Stimulated activated CD8-positive, alpha-beta memory T cell treated with anti-CD3 and anti-CD28 coated beads, Interleukin-4, amount 100 ng/mL, for 4 hours (primary cell): ENCODE measurements around the gene CALR3.
"Not testable (repeated sequence)": the region's sequence is repeated elsewhere in the genome, so short reads cannot be mapped to it uniquely, and the experiment has no call there.

Experiments used
- DNase-seq, 2 donors: peaks; one replicate each; pipeline ENCODE4 v3.0.0-alpha.2; 2020; ENCODE audit warnings: low read depth in 2 of 2, low spot score in 1 of 2

The CALR3 gene

DNA sequence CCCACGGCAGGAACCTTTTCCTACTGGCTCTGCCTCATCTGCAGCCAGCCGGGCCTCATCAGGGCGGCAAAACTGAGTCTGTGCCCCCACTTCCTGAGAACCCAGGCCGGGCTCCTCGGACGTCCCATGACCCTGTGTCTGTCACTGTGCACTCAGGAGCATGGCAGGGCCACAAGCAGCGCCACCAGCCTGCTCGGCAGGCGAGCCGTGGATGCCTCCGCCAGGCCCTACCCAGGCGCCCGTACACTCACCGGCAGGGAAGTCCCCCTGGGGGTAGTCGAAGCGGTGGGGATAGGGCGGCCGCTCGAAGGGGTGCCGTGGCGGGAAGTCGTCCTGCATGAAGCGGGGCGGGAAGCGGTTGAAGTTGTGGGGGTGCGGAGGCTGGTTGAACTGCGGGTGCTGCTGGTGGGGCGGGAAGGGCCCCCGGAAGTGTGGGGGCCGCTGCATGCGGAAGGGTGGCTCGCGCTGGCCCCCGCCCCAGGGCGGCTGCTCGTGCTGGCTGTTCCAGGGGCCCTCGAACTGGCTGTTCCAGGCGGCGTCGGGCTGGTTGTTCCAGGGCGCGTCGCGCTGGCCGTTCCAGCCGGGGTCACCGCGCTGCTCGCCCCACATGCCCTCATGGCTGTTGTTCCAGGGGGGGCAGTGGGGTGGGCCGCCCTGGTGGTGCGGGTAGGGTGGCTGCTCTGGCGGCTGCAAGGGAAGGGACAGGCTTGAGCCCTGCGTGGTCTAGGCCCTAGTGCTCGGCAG lies 29.2 kb upstream of the CALR3 start:
- DNase-seq, result no peak

DNA sequence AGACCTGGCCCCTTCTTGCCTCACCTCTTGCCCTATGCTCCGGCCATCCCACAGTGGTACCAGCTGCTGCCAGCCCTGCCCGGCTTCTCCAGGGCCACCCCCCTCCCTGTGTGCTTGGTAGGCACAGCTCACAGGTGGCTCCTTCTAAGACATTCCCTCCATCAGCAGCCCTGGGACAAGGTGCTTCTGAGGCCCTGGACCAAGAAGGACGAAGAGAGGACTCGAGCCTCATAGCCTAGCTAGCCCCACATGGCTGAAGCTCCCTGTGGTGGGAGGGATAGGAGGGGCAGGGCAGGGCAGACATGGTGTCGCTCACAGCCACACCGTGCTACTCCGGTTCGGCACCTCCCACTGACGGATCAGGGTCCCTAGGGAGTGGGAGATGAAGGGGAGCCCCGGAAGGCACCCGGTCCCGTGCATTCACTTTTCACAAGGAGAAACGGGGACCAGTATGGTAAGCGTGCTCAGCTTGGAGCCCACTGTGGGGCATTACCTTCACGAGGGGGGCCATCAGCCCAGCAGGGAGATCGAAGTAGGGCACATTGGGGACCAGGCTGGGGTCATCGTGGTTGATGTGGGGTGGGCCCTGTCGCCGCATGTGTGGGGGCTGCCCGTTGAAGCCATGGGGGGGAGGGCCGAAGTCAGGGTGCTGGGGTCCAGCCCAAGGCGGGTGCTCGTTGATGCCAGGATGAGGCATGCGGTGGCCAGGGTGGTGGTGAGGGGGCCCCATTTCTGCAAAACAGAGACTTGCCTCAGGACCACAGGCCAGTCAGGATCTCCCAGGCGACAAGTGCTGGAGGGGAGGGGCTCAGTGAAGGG lies 26.8 kb upstream of the CALR3 start:
- no peak for DNase-seq

DNA sequence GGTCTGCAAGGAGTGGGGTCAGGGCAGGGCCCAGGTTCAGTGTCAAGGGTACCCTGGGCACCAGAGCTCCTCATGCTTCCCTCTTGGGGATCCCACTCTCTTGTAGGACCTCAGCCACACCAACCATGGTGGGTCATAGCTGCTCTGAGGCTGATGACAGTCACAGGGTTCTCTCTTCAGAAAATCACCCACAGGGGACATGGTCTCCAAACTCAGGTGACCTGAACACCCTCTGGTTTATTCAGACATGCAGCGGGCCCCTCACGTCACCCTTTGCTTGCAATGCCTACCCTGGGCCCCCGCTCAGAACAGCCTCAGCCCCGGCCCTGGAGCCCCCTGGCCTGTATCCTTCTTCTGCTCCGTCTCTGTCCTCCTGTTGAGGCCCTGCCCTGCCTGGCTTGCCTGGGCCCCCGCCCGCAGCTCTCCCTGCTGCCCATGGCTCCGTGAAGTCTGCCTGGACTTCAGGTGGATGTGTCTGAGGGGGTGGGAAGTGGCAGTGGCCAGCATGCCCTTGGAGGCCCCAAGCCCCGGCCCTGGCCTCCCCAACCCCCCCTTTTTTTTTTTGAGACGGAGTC lies 25.8 kb upstream of the CALR3 start:
- DNase-seq, result no peak

DNA sequence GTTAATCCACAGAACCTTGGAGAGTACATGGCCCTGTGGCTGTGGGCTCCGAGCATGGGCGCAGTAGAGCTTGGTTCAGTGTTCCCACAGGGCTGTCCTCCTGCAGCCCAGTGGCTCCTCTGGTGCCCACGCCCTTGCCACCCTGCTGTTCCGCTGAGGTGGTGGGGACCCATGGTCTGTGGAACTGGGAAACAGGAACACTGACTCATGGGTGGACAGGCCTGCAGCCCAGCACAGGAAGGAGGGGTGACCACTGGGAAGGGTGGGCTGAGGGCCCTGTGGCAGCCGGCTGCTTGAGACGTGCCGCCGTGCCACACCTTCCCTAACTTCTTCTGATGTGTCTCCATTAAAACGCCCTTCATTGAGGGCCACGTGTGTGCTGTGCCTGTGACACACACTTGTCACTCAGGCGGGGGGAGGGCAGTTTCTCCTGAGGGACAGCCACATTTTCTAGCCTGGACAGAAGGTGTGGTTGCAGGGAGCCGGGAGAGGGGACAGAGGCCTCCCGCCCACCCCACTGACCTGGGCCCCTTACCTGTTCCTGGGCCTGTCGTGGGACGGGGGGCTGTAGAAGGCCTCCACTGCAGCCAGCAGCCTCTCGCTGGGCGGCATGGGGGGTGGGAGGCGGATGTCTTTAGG lies 25.1 kb upstream of the CALR3 start:
- no peak for DNase-seq

DNA sequence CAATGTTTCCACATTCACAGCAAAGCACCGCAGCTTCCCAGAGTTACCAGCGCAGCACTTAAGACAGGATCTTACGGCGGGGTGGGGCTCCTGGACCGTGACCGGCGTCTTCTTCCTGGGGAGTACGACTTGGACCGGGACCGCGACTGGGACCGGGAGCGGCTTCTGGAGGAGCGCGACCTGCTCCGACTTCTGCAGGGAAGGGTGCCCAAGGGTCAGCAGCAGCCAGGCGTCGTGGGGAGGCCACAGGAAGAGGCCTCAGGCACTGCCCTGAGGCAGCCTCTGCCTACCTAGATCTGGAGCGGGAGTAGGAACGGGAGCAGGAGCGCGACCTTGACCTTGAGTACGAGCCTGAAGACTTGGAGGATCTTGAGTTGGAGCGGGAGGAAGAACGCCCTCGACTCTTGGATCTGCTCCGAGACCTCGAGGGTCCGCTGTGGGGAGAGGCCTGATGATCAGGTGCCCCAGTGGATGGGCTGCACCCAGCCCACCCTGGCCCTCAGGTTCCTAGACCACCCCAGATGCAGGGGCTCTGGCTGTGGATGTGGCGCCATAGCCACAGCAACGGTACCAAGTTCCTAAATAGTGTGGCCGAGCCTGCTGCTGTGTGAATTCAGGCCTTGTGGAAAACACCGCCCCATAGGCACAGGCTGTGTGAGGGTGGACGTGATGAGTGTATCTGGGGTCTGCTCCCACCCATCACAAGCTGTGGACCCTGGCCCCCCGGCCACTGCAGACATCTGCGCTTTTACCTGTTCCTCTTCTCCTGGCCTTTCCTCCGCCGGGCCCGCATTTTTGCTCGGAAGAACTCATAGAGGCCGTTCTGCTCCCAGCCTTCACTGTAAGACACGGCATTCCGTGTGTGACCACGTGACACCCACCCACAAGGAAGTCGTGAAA lies 24.4 kb upstream of the CALR3 start:
- DNase-seq, result no peak

DNA sequence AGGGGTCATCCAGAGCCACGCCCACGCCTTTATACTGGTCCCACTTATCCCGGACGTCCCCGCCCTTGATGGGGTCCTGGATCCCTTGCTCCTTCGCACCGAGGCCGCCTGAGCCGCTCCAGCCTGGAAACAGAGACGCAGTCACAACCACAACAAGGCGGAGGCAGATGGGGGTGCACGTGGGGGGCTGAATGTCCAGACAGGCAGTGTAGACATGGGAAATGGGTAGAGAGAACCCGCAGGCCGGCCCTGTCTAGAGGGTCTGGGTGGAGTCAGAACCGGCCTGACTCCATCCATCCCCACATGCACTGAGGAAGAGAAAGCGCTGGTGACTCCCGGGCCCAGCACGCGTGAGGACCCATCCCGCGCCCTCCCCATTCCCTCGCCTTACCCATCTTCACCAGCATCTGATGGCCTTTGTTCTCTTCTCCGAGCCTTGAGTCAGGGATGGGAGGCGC lies 23.3 kb upstream of the CALR3 start:
- DNase-seq, result no peak

DNA sequence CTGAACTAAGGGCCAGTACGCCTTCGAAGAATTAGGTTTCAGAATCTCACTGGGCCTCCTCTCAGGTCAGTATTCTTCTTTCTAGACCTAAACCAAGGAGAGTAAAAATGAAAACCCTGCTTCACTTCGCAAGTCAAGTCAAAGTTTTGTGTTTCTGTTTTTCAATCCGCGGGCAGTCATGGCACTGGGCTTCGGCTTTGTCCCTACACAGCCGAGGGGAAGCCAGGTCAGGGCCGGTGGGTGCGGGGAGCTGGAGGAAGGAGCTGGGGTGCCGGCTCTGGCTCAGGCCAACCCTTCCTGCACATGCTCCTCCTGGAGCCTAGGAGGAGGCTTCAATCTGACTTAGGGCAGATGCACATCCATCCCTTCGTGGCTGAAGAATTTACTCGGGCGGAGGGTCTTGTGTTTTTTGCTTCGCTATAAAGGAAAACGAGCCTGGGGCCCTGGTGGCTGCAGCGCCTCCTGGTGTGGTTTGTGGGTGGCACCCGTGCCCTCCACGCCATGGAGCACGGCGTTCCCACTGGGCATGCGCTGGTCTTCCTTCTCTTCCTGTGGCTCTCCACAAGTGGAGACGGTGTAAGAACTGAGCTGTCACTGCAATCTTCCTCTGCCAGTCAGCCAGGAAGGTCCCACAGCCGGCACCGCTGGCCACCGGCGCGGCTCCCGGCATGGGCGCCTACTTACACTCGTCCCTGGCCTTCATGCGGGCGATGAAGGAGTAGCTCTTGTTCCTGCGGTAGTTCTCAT lies 22.7 kb upstream of the CALR3 start:
- DNase-seq, result no peak

DNA sequence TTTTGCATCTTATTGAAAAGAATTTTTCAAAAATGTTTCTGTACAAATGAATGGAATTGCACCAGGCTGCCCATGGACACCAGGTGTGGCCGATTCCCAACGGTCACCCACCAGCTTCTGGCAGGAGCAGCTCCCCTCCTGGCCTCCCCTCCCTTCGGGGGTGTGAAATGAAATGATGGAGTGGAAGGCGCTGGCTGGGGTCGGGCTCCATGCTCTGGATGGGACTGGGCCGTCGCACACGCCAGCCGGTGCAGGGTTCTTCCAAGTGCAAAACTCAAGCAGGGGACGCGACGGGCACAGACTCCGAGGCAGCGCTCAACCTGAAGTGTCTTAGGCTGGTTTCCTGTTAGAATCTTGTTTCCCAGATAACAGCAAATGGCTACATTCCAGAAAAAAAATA lies 22.1 kb upstream of the CALR3 start:
- DNase-seq, result no peak

DNA sequence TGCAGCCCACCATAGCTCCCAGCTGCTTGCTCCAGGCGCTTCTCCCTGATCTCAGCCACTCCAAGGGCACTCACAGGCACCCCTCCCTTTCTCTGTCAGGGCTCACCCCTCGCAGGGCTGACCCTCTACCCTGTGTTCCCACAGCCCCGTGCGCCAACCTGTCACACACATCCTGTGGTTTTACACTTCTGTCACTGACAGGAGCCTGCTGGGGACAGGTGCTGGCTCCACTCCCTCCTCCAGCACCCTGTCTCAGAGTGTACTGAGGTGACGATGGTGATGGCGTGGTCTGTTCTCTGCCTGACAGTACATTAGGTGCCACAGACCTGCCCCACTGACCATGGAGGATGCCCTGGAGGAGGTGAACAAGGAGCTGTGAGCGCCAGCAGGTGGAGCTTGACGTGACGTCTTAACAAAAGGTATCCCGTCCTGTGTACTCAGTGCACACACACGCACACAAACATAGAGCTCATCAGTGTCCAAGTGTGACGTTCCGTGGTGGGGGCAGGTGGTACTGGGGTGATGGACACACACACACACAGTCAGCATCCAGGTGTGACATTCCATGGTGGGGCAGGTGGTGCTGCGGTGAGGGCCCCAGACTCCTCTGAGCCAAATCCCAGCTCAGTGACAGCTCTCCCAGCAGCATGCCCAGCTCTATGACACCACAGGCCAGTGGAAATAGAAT lies 21.1 kb upstream of the CALR3 start:
- no peak for DNase-seq

DNA sequence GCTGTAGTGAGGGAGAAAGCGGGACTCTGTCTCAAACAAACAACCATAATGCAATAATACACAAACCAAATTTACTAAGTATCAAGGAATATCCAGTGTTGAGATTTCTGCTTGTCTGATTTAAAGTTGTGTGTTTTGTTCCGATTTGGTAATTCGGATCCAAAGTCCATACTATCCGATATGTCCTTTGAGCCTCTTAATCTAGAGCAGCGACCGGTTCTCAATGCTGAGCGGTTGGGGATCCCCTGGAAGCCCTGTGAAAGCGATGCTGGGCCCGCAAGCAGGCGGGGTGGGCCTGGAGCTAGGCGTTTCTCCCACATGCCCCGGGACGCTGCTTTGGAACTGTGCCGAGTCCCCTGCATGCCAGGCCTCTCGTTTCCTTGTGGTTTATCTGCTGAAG lies 20.4 kb upstream of the CALR3 start:
- DNase-seq, result no peak

DNA sequence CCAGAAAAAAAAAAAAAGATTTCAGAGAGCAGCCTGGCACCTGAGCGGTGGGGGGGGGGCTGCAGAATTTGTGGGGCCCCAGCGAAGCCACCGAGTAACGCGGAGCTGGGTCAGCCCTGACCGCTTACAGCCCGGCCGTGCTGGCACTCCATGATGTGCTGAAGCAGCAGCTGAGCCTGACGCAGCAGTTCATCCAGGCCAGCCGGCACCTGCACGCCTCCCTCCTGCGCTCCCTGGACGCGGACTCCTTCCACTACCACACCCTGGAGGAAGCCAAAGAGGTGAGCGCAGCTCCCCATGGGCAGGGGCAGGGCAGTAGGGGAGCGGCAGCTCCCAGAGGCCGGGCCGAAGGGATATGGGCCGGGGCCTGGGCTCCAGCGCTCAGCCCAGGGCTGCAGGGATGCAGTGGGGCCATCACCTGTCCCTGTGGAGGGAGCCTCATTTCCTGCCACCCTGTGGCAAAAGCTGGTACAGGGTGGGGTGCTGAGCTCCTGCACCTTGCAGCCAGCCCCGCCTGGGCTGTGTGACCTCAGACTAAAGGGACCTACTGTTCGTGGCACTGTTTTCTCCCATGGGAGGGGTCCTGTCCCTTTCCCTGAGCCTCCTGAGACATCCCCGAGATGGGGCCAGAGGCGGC lies 18.5 kb upstream of the CALR3 start:
- no peak for DNase-seq

DNA sequence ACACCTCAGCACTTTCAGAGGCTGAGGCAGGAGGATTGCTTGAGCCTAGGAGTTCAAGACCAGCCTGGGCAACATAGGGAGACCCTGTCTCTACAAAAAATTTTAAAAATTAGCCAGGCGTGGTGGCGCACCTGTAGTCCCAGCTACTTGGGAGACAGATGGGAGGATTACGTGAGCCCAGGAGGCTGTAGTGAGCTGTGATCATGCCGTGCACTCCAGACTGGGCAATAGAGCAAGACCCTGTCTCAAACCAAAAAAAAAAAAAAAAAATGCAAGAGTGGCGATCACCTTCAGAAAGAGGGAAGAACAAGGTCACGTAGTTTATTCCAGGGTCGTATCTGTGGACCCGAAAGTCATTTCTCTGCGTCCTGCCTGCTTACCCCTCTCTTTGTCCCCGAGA lies 16.6 kb upstream of the CALR3 start:
- DNase-seq, result not testable (repeated sequence)

DNA sequence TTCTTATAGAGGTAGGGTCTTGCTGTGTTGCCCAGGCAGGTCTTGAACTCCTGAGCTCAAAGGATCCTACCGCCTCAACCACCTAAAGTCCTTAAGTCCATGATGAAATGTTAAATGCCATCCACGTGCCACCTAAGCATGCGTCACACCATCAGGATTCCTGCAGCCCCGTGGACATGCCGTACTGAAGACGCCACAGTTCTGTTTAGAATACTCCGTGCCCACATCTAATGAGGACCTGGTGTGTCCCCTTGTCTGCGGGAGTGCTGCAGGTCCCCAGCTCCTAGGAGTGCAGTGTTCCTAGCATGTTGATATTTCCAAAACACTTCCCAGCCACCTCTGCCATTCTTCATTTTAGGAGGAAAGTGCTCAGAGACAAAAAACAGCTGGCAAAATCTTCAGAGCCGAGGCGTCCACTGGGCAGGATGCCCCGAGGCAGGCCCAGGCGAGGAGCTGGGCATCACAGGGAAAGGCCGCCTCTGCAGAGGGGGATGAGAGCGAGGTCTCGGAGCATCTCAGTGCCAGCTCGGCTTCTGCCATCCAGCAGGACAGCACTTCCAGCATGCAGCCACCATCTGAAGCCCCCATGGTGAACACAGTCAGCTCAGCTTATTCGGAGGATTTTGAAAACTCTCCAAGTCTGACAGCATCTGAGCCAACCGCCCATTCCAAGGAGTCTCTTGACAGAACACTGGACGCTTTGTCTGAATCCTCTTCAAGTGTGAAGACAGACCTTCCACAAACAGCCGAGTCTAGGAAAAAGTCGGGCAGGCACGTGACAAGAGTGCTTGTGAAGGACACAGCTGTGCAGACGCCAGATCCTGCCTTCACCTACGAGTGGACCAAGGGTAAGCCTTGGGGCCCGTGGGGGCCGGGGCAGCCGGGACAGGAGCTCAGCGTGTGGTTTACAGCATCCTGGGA lies 13.4 kb upstream of the CALR3 start:
- no peak for DNase-seq

DNA sequence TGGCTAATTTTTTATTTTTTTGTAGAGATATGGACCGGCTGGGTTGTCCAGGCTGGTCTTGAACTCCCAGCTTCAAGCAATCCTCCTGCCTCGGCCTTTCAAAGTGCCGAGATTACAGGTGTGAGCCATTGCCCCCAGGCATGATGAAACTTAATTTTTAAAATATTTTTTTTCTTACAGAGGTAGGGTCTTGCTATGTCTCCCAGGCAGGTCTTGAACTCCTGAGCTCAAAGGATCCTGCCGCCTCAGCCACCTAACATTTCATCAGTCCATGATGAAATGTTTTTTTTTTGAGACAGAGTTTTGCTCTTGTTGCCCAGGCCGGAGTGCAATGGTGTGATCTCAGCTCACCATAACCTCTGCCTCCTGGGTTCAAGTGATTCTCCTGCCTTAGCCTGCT lies 12.6 kb upstream of the CALR3 start:
- DNase-seq, result no peak

DNA sequence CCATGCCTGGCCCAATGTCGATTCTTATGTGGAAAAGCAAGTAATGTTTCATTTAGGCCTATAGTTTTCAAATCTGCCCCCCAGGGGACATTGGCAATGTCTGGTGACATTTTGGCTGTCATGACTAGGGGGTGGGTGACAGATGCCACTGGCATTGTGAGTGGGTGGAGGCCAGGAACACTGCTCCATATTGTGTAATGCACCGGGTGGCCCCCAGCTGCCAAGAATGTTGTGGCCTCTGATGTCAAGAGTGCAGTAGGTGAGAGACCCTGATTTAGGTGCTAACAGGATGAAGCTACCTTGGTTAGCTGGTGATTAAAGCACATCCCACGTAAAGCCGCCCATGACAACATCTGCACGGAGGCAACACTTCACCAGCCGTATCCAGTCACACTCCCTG lies 11.0 kb upstream of the CALR3 start:
- DNase-seq, result no peak

DNA sequence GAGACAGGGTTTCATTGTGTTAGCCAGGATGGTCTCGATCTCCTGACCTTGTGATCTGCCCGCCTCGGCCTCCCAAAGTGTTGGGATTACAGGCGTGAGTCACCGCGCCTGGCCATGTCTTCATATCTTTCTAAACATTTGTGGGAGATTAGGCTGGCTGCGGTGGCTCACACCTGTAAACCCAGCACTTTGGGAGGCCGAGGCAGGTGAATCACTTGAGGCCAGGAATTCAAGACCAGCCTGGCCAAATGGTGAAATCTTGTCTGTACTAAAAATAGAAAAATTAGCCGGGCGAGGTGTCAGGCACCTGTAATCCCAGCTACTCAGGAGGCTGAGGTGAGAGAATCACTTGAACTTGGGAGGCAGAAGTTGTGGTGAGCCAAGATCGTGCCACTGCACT lies 10.2 kb upstream of the CALR3 start:
- DNase-seq, result not testable (repeated sequence)

DNA sequence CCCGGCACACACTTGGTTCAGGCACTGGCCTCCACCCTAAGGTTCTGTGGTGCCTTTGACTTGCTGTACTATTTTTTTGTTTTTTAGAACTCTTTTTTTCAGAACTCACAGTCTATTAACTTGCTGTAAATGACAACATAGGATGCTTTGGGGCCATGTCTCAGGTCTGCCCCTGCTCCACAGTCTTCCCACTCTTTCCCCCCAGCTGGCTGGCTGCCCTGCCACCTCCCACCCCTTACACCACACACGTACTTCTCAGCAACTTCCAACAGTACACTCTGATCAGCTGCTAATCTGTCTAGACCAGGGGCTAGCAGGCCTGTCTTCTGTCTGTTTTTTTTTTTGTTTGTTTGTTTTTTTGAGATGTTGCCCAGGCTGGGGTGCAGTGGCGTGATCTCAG lies 8.3 kb upstream of the CALR3 start:
- no peak for DNase-seq

DNA sequence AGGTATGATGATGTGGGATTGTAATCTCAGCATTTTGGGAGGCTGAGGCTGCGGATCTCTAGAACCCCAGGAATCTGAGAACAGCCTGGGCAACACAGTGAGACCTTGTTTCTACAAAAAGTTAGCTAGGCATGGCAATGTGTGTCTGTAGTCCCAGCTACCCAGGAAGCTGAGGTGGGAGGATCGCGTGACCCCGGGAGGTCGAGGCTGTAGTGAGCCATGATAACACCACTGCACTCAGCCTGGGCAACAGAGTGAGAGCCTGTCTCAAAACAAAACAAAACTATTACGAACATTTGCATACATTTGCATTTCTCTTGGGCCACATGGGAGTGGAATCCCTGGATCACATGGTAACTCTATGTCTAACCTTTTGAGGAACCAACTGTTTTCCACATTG lies 1.9 kb upstream of the CALR3 start:
- DNase-seq, result no peak
